Brain microvascular endothelial cell (primary cell): ENCODE measurements around the gene UBE2M.
"Not testable (repeated sequence)": the region's sequence is repeated elsewhere in the genome, so short reads cannot be mapped to it uniquely, and the experiment has no call there.

ENCODE experiments used
- DNase-seq: peaks from one replicate; pipeline ENCODE4 v3.0.0-alpha.2; 2020
- H3K27ac ChIP-seq: fragments of 250-450 bp; sonication (Bioruptor Pico); 2 replicates; pipeline ENCODE4 v1.5.1; 2020; ENCODE audit warnings: mild to moderate bottlenecking, moderate library complexity
- H3K27me3 ChIP-seq: fragments of 250-450 bp; sonication (Bioruptor Pico); replicated peaks from 2 replicates; pipeline ENCODE4 v1.5.1; 2020; ENCODE audit warnings: mild to moderate bottlenecking
- H3K36me3 ChIP-seq: fragments of 250-450 bp; sonication (Bioruptor Pico); replicated peaks from 2 replicates; pipeline ENCODE4 v1.5.1; 2020; ENCODE audit warnings: mild to moderate bottlenecking
- H3K4me3 ChIP-seq: 2 replicates; pipeline ENCODE4 v1.5.1; 2011; ENCODE audit warnings: low read depth, mild to moderate bottlenecking, control low read depth, low read length, moderate library complexity
- CTCF ChIP-seq: IDR thresholded peaks from 2 replicates; pipeline ENCODE4 v1.5.1; 2011; ENCODE audit warnings: low read depth, mild to moderate bottlenecking, moderate library complexity, low read length, control low read depth, inconsistent platforms; ENCODE audit errors: missing control alignments
- in situ Hi-C: cut with HindIII; loops from 2 replicates; pipeline ENCODE4 v1.10.0; 2017; ENCODE audit warnings: low sequenced_read_pairs, low pct_ligation_motif_present

The UBE2M gene

GRCh38 chr19:58558066-58558622 lies at the start of gene UBE2M:
UBE2M (minus strand) TSS chr19:58558611; CDS start chr19:58558381, 230 bp downstream.
- in situ Hi-C loops, result no loop called here
- Histone ChIP-seq H3K27me3 (no peaks in the 10 kb centered on the region), H3K27ac (peak within 1 kb of the TSS; percentile 94), H3K4me3 (peak within 1 kb of the TSS; percentile 92), H3K36me3 (peaks cover 15% of the 10 kb centered on the region)
- no peak for TF ChIP-seq CTCF
- no peak for DNase-seq

- H3K27ac ChIP-seq, H3K36me3 ChIP-seq, H3K4me3 ChIP-seq, in situ Hi-C loops, DNase-seq, H3K27me3 ChIP-seq: not testable (repeated sequence)
Observed at GRCh38 chr19:58607213-58607612, 48.8 kb upstream of the UBE2M start.

DNA sequence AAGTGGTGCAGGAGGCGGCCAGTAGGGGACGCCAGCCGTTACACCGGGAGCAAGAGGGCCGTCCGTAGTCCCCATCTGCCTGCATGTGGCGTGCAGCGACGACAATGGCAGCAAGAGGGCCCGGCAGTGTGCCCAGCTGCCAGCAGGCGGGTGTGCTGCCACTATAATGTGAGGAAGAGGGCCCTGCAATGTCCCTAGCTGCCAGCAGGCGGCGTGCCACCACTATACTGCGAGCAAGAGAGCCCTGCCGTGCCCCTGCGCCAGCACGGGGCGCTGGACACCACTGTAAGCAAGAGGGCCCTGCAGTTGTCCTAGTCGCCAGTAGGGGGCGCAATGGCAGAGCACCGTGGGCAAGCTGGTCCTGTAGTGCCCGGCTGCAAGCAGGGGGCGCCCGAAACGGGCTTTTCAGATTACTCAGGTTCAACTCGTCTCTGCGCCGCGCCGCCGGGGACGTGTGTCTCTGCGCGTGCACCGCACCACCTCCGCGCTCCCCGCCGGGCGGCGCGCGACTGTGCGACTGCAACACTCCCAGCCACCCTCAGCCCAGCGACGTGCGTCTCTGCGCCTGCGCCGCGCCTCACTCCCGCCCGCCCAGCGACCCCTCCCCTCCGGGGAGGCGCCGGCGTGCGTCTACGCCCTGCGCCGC lies 48.0 kb upstream of the UBE2M start:
- H3K36me3 ChIP-seq, in situ Hi-C loops, H3K4me3 ChIP-seq, H3K27ac ChIP-seq, DNase-seq, H3K27me3 ChIP-seq: not testable (repeated sequence)

GRCh38 chr19:58586133-58586765 lies 27.8 kb upstream of the UBE2M start:
- peaks cover 12% of the 10 kb centered on the region for H3K36me3 ChIP-seq
- H3K27me3 ChIP-seq, result no peaks in the 10 kb centered on the region
- DNase-seq, result no peak
- no peak for TF ChIP-seq CTCF
- H3K27ac ChIP-seq, result no peak overlapping the region
- in situ Hi-C loops, result no loop called here
- no peak overlapping the region for H3K4me3 ChIP-seq

- TF ChIP-seq CTCF, result no peak
- DNase-seq, result no peak
- in situ Hi-C loops, result no loop called here
- no peaks in the 10 kb centered on the region for H3K27me3 ChIP-seq
- H3K4me3 ChIP-seq, result no peak overlapping the region
- peaks cover 12% of the 10 kb centered on the region for H3K36me3 ChIP-seq
- H3K27ac ChIP-seq, result no peak overlapping the region
Observed at GRCh38 chr19:58585442-58586132, 27.2 kb upstream of the UBE2M start.

DNA sequence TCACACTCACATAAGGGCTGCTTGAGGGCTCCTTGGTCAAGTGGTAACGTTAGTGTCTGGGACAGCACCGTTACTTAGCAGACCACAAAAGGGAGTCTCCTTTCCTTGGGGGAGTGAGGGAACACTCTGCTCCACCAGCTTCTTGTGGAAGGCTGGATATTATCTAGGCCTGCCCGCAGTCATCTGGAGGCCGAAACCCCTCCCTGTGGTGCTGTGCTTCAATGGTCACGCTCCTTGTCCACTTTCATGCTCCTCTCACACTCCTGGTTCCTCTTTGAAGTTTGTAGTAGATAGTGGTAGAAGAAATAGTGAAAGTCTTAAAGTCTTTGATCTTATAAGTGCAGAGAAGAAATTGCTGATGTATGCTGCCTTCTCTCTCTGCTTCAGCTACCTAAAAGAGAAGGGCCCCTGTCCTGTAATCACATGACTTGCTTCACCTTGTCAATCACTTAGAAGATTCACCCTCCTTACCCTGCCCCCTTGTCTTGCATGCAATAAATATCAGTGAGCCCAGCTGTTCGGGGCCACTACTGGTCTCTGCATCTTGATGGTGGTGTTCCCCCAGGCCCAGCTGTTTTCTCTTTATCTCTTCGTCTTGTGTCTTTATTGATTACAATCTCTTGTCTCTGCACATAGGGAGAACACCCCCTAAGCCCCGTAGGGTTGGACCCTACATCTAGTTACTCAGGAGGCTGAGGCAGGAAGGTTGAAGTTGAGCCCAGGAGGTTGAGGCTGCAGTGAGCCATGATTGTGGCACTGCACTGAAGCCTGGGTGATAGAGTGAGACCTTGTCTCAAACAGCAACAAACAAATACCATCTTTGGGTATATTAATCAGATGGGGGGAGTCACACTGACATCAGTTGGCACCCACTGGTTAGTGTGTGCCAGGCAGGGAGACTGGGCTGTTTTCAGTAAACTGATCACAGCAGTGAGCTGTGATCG lies 26.4 kb upstream of the UBE2M start:
- Histone ChIP-seq H3K36me3 (peaks cover 12% of the 10 kb centered on the region), H3K4me3 (no peak overlapping the region), H3K27me3 (no peaks in the 10 kb centered on the region), H3K27ac (no peak overlapping the region)
- no peak for TF ChIP-seq CTCF
- in situ Hi-C loops, result no loop called here
- no peak for DNase-seq
